ENCODE measurements around the gene C10orf67.

GRCh38 chr10:23326544-23327307, 17.9 kb downstream of the C10orf67 start:
- TF ChIP-seq CTCF (IDR thresholded peaks at IDR 0.05 in 4 of 5, conservative IDR thresholded peaks at IDR 0.05 in 1 of 5) (no peak), POLR2A (IDR thresholded peaks at IDR 0.05) (no peak)
